ENCODE data around the gene CBX2. TPM values are rescaled to one million over a fixed set of nuclear protein-coding genes. Genes with fewer than 3 reads are reported as not detected.

CBX2 gene
- polyA plus RNA-seq, 2 of the 4 experiments (the other 2 are of a cell fraction) = 7.4 to 16.4 TPM

- H3K27ac ChIP-seq = no peak overlapping the region
- ChIA-PET CTCF (interaction anchor here (1.1 to 39.8 kb wide), 6 partner anchors 7 to 165 kb away, joined by 3 to 1281 read pairs (median 26); partner anchors contain the start of genes CBX4 and CBX8), POLR2A (no interaction called here)
- DNase-seq (ENCODE audit: low read depth in 1 of 2, low spot score in 1 of 2) (no peak), ATAC-seq (no peak), FAIRE-seq (no peak)
- no peaks in the 10 kb centered on the region for H3K9me3 ChIP-seq
- no peak overlapping the region for H3K4me2 ChIP-seq
- 86% methylated on average over 26 of the region's 26 CpGs for WGBS (ENCODE audit: missing lambda C conversion rate)
- no peak overlapping the region for H3K4me3 ChIP-seq
- TF ChIP-seq USF2 (IDR thresholded peaks at IDR 0.05) = no peak
- TF ChIP-seq NPAS2 (CRISPR knock-in tag; IDR thresholded peaks at IDR 0.05; ENCODE audit: borderline replicate concordance) = 0 out of 2 replicates have a peak, but pooled peaks have one; percentile 24
- TF ChIP-seq SREBF2 (IDR thresholded peaks at IDR 0.05) = no peak
- no peak for TF ChIP-seq PBX3 (IDR thresholded peaks at IDR 0.05)
- TF ChIP-seq KDM1A (IDR thresholded peaks at IDR 0.05; ENCODE audit: low read depth) = peak; percentile 82; the same call in 1 of the 2 replicates
- TF ChIP-seq MYC (IDR thresholded peaks at IDR 0.05; ENCODE audit: borderline replicate concordance, low read length) = no peak
- H3K4me1 ChIP-seq = peaks cover 34% of the 10 kb centered on the region
Observed at GRCh38 chr17:79826841-79827578, 49.1 kb downstream of the CBX2 start.

GRCh38 chr17:79829004-79829403 is 51.1 kb downstream of the CBX2 start:
- peak overlapping the region; percentile 35 for H3K4me2 ChIP-seq
- CTCF ChIA-PET = interaction anchor here (0.6 to 35.2 kb wide), 4 partner anchors 11 to 718 kb away, joined by 3 to 1281 read pairs (median 26); partner anchors contain the start of genes CBX4 and CBX8
- no peak for FAIRE-seq

More at GRCh38 chr17:79829004-79829403, 51.1 kb downstream of the CBX2 start:
- TF ChIP-seq CBX2 (IDR thresholded peaks at IDR 0.05; ENCODE audit: borderline replicate concordance, low read depth) (no peak), NPAS2 (CRISPR knock-in tag; IDR thresholded peaks at IDR 0.05; ENCODE audit: borderline replicate concordance) (no peak), HDAC2 (IDR thresholded peaks at IDR 0.05) (no peak), HOXA7 (CRISPR knock-in tag; IDR thresholded peaks at IDR 0.05) (no peak), HOXB13 (CRISPR knock-in tag; IDR thresholded peaks at IDR 0.05; ENCODE audit: low read depth) (no peak), RCOR1 (IDR thresholded peaks at IDR 0.05; ENCODE audit: low read depth, low read length) (no peak), ESRRA (IDR thresholded peaks at IDR 0.05; ENCODE audit: borderline replicate concordance, low read length) (no peak), USF2 (IDR thresholded peaks at IDR 0.05) (no peak), RARB (CRISPR knock-in tag; IDR thresholded peaks at IDR 0.05) (no peak), ELK1 (IDR thresholded peaks at IDR 0.05; ENCODE audit: low read depth, low read length) (no peak), POLR2AphosphoS2 (conservative IDR thresholded peaks at IDR 0.05; ENCODE audit: low read length) (no peak), NFE2L2 (conservative IDR thresholded peaks at IDR 0.05; ENCODE audit: low read length) (no peak), REST (IDR thresholded peaks at IDR 0.05) (no peak), CTCF (IDR thresholded peaks at IDR 0.05) (no peak), KDM5A (IDR thresholded peaks at IDR 0.05) (no peak), EHMT2 (IDR thresholded peaks at IDR 0.05; ENCODE audit: low read depth) (no peak)
- POLR2A ChIA-PET = interaction anchor here (1.6 kb wide), 1 partner anchor 10 kb away, joined by 9 read pairs; the partner anchor contains the start of gene CBX4
- Histone ChIP-seq H3K4me3 (no peak overlapping the region), H3K9me3 (no peaks in the 10 kb centered on the region), H3K4me1 (peaks cover 54% of the 10 kb centered on the region), H3K27ac (peak overlapping the region; percentile 36 to 39; a peak in 2 of 6 replicates)
- DNase-seq (ENCODE audit: low read depth in 1 of 2, low spot score in 1 of 2) (no peak), ATAC-seq (no peak)
- WGBS (ENCODE audit: missing lambda C conversion rate) = 89% methylated on average over 2 of the region's 2 CpGs
